A549 treated with AZD9567 at 1 μM for 4 hours (cell line): ENCODE measurements around the gene DDI2. TPM values are rescaled to one million over a fixed set of nuclear protein-coding genes. Genes with fewer than 3 reads are reported as not detected.

Experiments used
- total RNA-seq: library from RNA; stranded (reverse); fragments of 200-300 nt; extraction: Qiagen RNA extraction; gene quantifications from 5 replicates; pipeline ENCODE4 v1.2.3, GENCODE V29; 2022; ENCODE audit not compliant: insufficient read depth

Gene DDI2
- total RNA-seq: 7.2 to 12.5 TPM (median 9.3 TPM) in 5 replicates

GRCh38 chr1:15617173-15618076 is at the start of gene DDI2:
DDI2 (plus strand) TSS chr1:15617458; CDS start chr1:15617671, 213 bp downstream.

GRCh38 chr1:15584489-15585363 is 32.5 kb upstream of the DDI2 start, which contains the start of gene AGMAT:
AGMAT (minus strand) TSS chr1:15585051; CDS start chr1:15584967, 84 bp downstream.

GRCh38 chr1:15684042-15684461 is 66.8 kb downstream of the DDI2 start, which contains the start of gene PLEKHM2:
PLEKHM2 (plus strand) TSS chr1:15684320; CDS start chr1:15684559, 239 bp downstream.

Other genes starting within 250 kb of the DDI2 start
- 150 to 264 TPM (median 248 TPM) in 5 replicates for gene EFHD2, start 207.6 kb upstream of the DDI2 start, total RNA-seq
- 1.7 to 2.9 TPM (median 2.5 TPM) in 4 of 5 replicates, not detected in the other for gene CTRC, start 179.0 kb upstream of the DDI2 start, total RNA-seq
- gene CELA2A, start 160.7 kb upstream of the DDI2 start, total RNA-seq: 0.13 TPM in 1 of 5 replicates, not detected in the others
- 0.12 to 0.15 TPM (median 0.15 TPM) in 3 of 5 replicates, not detected in the others for gene CELA2B, start 141.4 kb upstream of the DDI2 start, total RNA-seq
- gene CASP9, start 93.2 kb upstream of the DDI2 start, total RNA-seq: 5.9 to 9.3 TPM (median 6.0 TPM) in 5 replicates
- gene DNAJC16, start 90.6 kb upstream of the DDI2 start, total RNA-seq: 4.4 to 5.8 TPM (median 4.5 TPM) in 5 replicates
- 3.1 to 7.5 TPM (median 6.7 TPM) in 5 replicates for gene AGMAT, start 32.4 kb upstream of the DDI2 start, total RNA-seq
- gene PLEKHM2, start 66.9 kb downstream of the DDI2 start, total RNA-seq: 15.2 to 25.9 TPM (median 25.3 TPM) in 5 replicates
- 0.17 to 0.70 TPM (median 0.23 TPM) in 4 of 5 replicates, not detected in the other for gene SLC25A34, start 118.8 kb downstream of the DDI2 start, total RNA-seq
- not detected in 5 replicates for gene TMEM82, start 125.0 kb downstream of the DDI2 start, total RNA-seq
- gene FBLIM1, start 141.3 kb downstream of the DDI2 start, total RNA-seq: 19.1 to 25.3 TPM (median 23.0 TPM) in 5 replicates
- gene UQCRHL, start 190.2 kb downstream of the DDI2 start, total RNA-seq: 2.4 to 7.2 TPM (median 6.8 TPM) in 5 replicates
- gene SPEN, start 230.2 kb downstream of the DDI2 start, total RNA-seq: 37.6 to 48.1 TPM (median 42.4 TPM) in 5 replicates